Tongue (tissue), 2 donors: Measurements from ENCODE around the gene OSBPL6. TPM values are rescaled to one million over a fixed set of nuclear protein-coding genes. Genes with fewer than 3 reads are reported as not detected.
"Not testable (repeated sequence)": the region's sequence is repeated elsewhere in the genome, so short reads cannot be mapped to it uniquely, and the experiment has no call there.

ENCODE experiments used
- DNase-seq: peaks from one replicate; pipeline ENCODE4 v3.0.0-alpha.2; 2015
- total RNA-seq: library from RNA; depleted of rRNA; stranded (reverse); fragments of >200 nt; gene quantifications from one replicate; pipeline ENCODE4 v1.2.3, GENCODE V29; 2014

The OSBPL6 gene
- total RNA-seq, 1 donor from 2014 or later: 12.0 TPM

GRCh38 chr2:178198441-178198840 is 4.1 kb downstream of the OSBPL6 start:
- DNase-seq: not testable (repeated sequence)

- DNase-seq: peak; percentile 30
These were observed 5.0 kb downstream of the OSBPL6 start for GRCh38 chr2:178199334-178199733.

GRCh38 chr2:178200331-178200730 is 6.0 kb downstream of the OSBPL6 start:
- no peak for DNase-seq

GRCh38 chr2:178202927-178203326 is 8.6 kb downstream of the OSBPL6 start:
- DNase-seq: no peak

- no peak for DNase-seq
These were observed 10.7 kb downstream of the OSBPL6 start for GRCh38 chr2:178204977-178205376.

GRCh38 chr2:178205853-178206521 is 11.7 kb downstream of the OSBPL6 start:
- no peak for DNase-seq

GRCh38 chr2:178208336-178208735 is 14.0 kb downstream of the OSBPL6 start:
- no peak for DNase-seq

GRCh38 chr2:178208817-178209216 is 14.5 kb downstream of the OSBPL6 start:
- DNase-seq: no peak

GRCh38 chr2:178211460-178211859 is 17.1 kb downstream of the OSBPL6 start:
- no peak for DNase-seq

GRCh38 chr2:178211943-178212342 is 17.6 kb downstream of the OSBPL6 start:
- no peak for DNase-seq

- no peak for DNase-seq
These were observed 19.7 kb downstream of the OSBPL6 start for GRCh38 chr2:178213991-178214390.

GRCh38 chr2:178219247-178219646 is 24.9 kb downstream of the OSBPL6 start:
- no peak for DNase-seq

- no peak for DNase-seq
These were observed 26.5 kb downstream of the OSBPL6 start for GRCh38 chr2:178220814-178221213.

- DNase-seq: no peak
These were observed 27.2 kb downstream of the OSBPL6 start for GRCh38 chr2:178221556-178221955.

- no peak for DNase-seq
These were observed 29.5 kb downstream of the OSBPL6 start for GRCh38 chr2:178223806-178224205.

GRCh38 chr2:178225006-178225805 is 30.9 kb downstream of the OSBPL6 start:
- no peak for DNase-seq

GRCh38 chr2:178227187-178227586 is 32.9 kb downstream of the OSBPL6 start:
- no peak for DNase-seq

GRCh38 chr2:178229927-178230326 is 35.6 kb downstream of the OSBPL6 start:
- no peak for DNase-seq

GRCh38 chr2:178230396-178230795 is 36.1 kb downstream of the OSBPL6 start:
- no peak for DNase-seq

GRCh38 chr2:178233428-178233827 is 39.1 kb downstream of the OSBPL6 start:
- DNase-seq: no peak

GRCh38 chr2:178234648-178235047 is 40.3 kb downstream of the OSBPL6 start:
- no peak for DNase-seq

- no peak for DNase-seq
These were observed 43.3 kb downstream of the OSBPL6 start for GRCh38 chr2:178237488-178238153.

GRCh38 chr2:178238154-178238521 is 43.8 kb downstream of the OSBPL6 start:
- DNase-seq: no peak
